Stomach (tissue), 9 donors: ENCODE measurements around the gene RPL5. TPM values are rescaled to one million over a fixed set of nuclear protein-coding genes. Genes with fewer than 3 reads are reported as not detected.

Experiments
- DNase-seq, 2 donors: peaks; one replicate each; pipeline versions ENCODE4 v3.0.0 to v3.0.0-alpha.2; 2013 to 2019
- H3K27ac ChIP-seq, 5 donors: fragments of 200-600 bp in 4 of 5; sonication (generic) in 4 of 5; one replicate each; pipeline ENCODE4 v1.5.1; 2013 to 2019; ENCODE audit warnings: mild to moderate bottlenecking in 1 of 5, moderate library complexity in 1 of 5
- H3K27me3 ChIP-seq, 3 donors: fragments of 200-600 bp; sonication (generic); one replicate each; pipeline ENCODE4 v1.5.1; 2017 to 2019; ENCODE audit warnings: mixed run types in 1 of 3
- H3K36me3 ChIP-seq, 4 donors: fragments of 200-600 bp; sonication (generic); 1 replicate in 3 of 4; 2 replicates in 1 of 4; pipeline ENCODE4 v1.5.1; 2016 to 2019
- H3K4me1 ChIP-seq, 4 donors: fragments of 200-600 bp; sonication (generic); one replicate each; pipeline ENCODE4 v1.5.1; 2016 to 2019
- H3K4me3 ChIP-seq, 4 donors: fragments of 200-600 bp; sonication (generic) in 3 of 4; one replicate each; pipeline ENCODE4 v1.5.1; 2016 to 2019; ENCODE audit warnings: mild to moderate bottlenecking in 1 of 4
- H3K9me3 ChIP-seq, 4 donors: fragments of 200-600 bp; sonication (generic); one replicate each; pipeline ENCODE4 v1.5.1; 2016 to 2019
- EP300 ChIP-seq: sonication (generic); formaldehyde crosslinking; IDR thresholded peaks from one replicate; pipeline ENCODE4 v1.6.1; 2017; ENCODE audit warnings: antibody characterized with exemption
- POLR2A ChIP-seq, 4 donors: fragments of 450-650 bp; IDR thresholded peaks; one replicate each; pipeline ENCODE4 v1.6.1; 2016; ENCODE audit warnings: antibody characterized with exemption in 4 of 4, control low read depth in 2 of 4, mild to moderate bottlenecking in 1 of 4, moderate library complexity in 1 of 4
- POLR2AphosphoS5 ChIP-seq, 3 donors: sonication (generic); formaldehyde crosslinking; IDR thresholded peaks; one replicate each; pipeline ENCODE4 v1.6.1; 2016; ENCODE audit warnings: antibody characterized with exemption in 3 of 3
- WGBS, 5 donors: extraction: QIAGEN DNeasy Blood & Tissue Kit in 3 of 5; methylation state at CpG; one replicate each; pipeline versions ENCODE4 v1.1.5 to v1.1.7; 2013 to 2018; 5-methylcytosine and 5-hydroxymethylcytosine counted together
- intact Hi-C: fragments of 100-400 bp; cut with DNase I; formaldehyde crosslinking; loops from one replicate; pipeline ENCODE4 v1.15.1; 2023; ENCODE audit warnings: low total_unique reads
- polyA plus RNA-seq, 3 donors: library from polyadenylated mRNA; stranded (reverse); fragments of 200-250 nt; gene quantifications; one replicate each; pipeline ENCODE4 v1.2.3, GENCODE V29; 2013
- total RNA-seq, 5 donors: library from RNA; depleted of rRNA; stranded (reverse); fragments of >200 nt; gene quantifications; one replicate each; pipeline versions ENCODE4 v1.1.0 to v1.2.3, GENCODE V29; 2014 to 2016
- TF ChIP-seq, protein P1 (sequence below), 7 experiments: fragments of 450-650 bp in 4 of 7; fragments of 200-600 bp in 3 of 7; sonication (generic) in 3 of 7; IDR thresholded peaks; one replicate each; pipeline ENCODE4 v1.5.1; 2016 to 2019; ENCODE audit warnings: antibody characterized with exemption in 7 of 7, control low read depth in 2 of 7, mild to moderate bottlenecking in 1 of 7
- donor health status: healthy with polysubstance abuse.
- donor health status: Bipolar disorder and iron deficiency.
- donor health status: healthy.

Gene RPL5
- total and polyA plus RNA-seq, 8 donors = 1,447 to 2,593 (median 1,749) TPM

DNA sequence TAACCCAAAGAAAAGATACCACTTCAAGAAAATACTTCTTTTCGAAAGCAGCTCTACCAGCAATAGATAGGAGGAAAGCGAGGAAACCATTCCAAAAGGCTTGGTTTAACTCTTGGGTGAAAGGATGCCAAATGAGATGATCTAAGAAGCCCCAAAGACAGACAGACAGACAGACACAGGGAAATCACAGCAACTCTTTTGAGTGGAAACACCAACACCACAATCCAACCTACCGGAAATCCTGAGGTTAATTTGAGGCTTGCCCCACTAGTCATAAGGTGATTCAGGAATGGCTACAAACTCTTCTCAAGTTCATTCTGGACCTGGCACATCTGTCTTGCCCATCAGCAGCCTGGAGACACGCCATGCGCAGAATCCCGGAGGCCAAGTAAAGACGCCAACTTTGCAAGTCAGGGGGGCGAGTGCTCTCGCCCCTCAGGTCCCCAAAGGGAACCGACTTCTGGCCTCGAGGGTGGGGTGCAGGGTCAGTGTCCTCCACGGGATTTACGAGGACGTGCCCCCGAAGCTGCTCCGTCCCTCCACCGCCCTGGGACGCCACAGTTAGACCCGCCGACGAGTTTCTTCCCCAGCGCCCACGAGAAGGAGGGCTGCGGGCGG, 47.7 kb upstream of the RPL5 start:
- H3K36me3 ChIP-seq = no peaks in the 10 kb centered on the region
- peak overlapping the region; percentile 60 to 81 (median 70) for H3K4me3 ChIP-seq
- 0 to 4% (median 1%) methylated on average over 3 to 24 of the region's 25 CpGs for WGBS, 5 donors
- H3K4me1 ChIP-seq = peaks cover 0 to 56% (median 36%) of the 10 kb centered on the region in 4 donors
- H3K27me3 ChIP-seq = no peaks in the 10 kb centered on the region
- peak; percentile 31 to 67 for DNase-seq
- TF ChIP-seq EP300 = no peak
- TF ChIP-seq POLR2AphosphoS5 (IDR thresholded peaks at IDR 0.05) = no peak
- TF ChIP-seq, protein P1, sequence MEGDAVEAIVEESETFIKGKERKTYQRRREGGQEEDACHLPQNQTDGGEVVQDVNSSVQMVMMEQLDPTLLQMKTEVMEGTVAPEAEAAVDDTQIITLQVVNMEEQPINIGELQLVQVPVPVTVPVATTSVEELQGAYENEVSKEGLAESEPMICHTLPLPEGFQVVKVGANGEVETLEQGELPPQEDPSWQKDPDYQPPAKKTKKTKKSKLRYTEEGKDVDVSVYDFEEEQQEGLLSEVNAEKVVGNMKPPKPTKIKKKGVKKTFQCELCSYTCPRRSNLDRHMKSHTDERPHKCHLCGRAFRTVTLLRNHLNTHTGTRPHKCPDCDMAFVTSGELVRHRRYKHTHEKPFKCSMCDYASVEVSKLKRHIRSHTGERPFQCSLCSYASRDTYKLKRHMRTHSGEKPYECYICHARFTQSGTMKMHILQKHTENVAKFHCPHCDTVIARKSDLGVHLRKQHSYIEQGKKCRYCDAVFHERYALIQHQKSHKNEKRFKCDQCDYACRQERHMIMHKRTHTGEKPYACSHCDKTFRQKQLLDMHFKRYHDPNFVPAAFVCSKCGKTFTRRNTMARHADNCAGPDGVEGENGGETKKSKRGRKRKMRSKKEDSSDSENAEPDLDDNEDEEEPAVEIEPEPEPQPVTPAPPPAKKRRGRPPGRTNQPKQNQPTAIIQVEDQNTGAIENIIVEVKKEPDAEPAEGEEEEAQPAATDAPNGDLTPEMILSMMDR (IDR thresholded peaks at IDR 0.05) = no peak
- no peak for TF ChIP-seq POLR2A (IDR thresholded peaks at IDR 0.05)
- no peaks in the 10 kb centered on the region for H3K9me3 ChIP-seq
- H3K27ac ChIP-seq = peak overlapping the region; percentile 97 to 100 (median 98)
- intact Hi-C loops = no loop called here

DNA sequence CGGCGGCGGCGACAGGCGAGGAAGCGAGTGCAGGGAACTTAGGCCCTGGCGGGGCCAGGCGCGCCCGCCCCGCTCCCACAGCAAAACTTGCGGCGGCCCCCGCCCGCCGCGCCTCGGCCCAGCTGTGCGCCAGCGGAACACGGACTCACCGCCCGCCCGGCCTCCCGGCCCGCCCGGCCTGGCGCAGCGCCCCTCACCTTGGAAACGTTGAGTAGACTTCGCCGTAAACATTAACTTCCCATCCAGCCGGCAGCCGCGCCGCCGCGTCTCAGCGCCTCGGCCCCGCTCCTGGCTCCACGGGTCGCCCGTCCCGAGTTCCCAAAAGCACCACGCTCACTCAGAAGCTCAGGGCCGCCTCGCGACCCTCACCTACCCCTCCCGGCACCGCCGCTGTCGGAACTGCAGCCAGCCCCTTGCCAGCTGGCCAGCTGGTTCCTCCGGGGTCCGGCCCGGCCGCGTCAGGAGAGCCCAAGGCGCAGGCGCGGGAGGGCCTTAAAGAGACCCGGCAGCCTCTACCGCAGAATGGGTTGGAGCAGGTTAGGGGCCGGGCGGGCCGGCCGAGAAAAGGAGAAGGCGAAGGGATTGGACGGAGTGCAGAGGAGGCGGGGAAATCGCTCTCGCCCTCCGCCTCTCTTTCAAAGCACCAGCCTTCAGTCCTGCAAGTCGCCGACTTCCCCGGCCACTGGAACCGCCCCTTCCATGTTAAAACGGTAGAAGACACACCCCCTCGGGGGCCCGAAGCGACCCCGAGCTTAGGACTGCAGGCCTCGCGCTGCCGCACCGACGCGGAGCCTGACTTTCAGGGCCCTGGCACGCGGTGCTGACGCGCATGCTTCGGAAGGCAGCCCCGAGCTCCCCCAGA, 47.0 kb upstream of the RPL5 start, which contains the start of gene EVI5:
TSS of gene EVI5 (minus strand) at position 470 of the 862 bp plus-strand sequence. CDS start 48,562 bp downstream, outside the sequence.
- H3K4me1 ChIP-seq = peaks cover 0 to 51% (median 33%) of the 10 kb centered on the region in 4 donors
- WGBS, 5 donors = 0 to 3% (median 1%) methylated on average over 37 to 94 of the region's 94 CpGs
- peak within 1 kb of the TSS; percentile 97 to 100 (median 98) for H3K27ac ChIP-seq
- H3K9me3 ChIP-seq = no peaks in the 10 kb centered on the region
- DNase-seq = peak; percentile 96 to 98
- intact Hi-C loops = no loop called here
- peak in 1 of 4 donors; percentile 4 for TF ChIP-seq POLR2A (IDR thresholded peaks at IDR 0.05)
- peak; percentile 36 to 89 (median 78) for TF ChIP-seq POLR2AphosphoS5 (IDR thresholded peaks at IDR 0.05)
- TF ChIP-seq EP300 = no peak
- TF ChIP-seq, protein P1 (IDR thresholded peaks at IDR 0.05) = no peak
- H3K4me3 ChIP-seq = peak within 1 kb of the TSS; percentile 60 to 81 (median 70)
- H3K36me3 ChIP-seq = no peaks in the 10 kb centered on the region
- H3K27me3 ChIP-seq = no peaks in the 10 kb centered on the region

DNA sequence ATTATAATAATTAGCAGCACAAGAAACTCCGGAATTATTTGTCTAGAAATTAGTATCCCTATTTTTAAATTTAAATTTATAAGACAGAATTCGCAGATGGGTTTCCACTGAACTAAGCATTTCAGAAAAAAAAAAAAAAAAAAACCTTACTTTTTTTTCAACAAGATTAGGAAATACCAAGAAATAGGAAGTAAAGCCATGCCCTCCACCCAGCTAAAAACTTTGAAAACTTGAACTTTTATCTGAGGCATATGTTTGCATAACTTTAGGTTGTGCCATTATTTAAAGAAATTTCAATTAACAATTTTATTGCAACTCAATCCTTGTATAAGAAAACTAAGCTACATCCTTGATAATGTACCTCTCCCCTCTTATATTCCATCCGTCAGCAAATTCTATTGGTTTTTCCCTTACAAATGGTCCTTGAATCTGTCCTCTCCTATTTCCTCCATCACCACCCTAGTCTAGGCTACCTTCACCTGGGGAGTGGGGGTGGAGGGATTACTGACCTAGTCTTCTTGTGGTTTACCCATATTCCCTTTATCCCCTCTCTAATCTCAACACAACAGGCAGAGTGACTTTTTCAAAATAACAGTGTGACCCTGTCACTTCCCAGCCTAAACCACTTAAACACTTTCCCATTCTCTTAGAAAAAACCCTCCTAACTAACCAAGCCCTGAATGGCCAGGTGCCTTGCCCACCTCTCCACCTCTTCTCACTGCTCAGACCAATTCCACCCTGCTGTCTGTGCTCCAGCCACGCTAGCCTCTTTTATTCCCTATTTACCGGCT, 45.5 kb upstream of the RPL5 start:
- no peak for DNase-seq
- intact Hi-C loops = no loop called here

More for the DNA sequence above, 45.5 kb upstream of the RPL5 start:
- Histone ChIP-seq H3K36me3 (no peaks in the 10 kb centered on the region), H3K27me3 (no peaks in the 10 kb centered on the region), H3K4me3 (peak overlapping the region in 2 of 4 donors; percentile 60 to 65), H3K9me3 (no peaks in the 10 kb centered on the region), H3K4me1 (peaks cover 0 to 38% (median 27%) of the 10 kb centered on the region in 4 donors), H3K27ac (peak overlapping the region in 4 of 5 donors; percentile 97 to 98 (median 98))
- TF ChIP-seq POLR2A (IDR thresholded peaks at IDR 0.05) (no peak), EP300 (no peak), POLR2AphosphoS5 (IDR thresholded peaks at IDR 0.05) (no peak)
- TF ChIP-seq, protein P1 (IDR thresholded peaks at IDR 0.05) = no peak
- 82 to 93% (median 87%) methylated on average over 5 of the region's 5 CpGs for WGBS, 5 donors
